HG02981 (cell line): ENCODE data around the gene TTF1.

Source experiments
- ATAC-seq: cut with Tn5 transposase; IDR thresholded peaks from one replicate; pipeline ENCODE4 v1.9.1; 2021; ENCODE audit warnings: mild to moderate bottlenecking, moderate library complexity; ENCODE audit not compliant: unreplicated experiment

Gene TTF1, protein sequence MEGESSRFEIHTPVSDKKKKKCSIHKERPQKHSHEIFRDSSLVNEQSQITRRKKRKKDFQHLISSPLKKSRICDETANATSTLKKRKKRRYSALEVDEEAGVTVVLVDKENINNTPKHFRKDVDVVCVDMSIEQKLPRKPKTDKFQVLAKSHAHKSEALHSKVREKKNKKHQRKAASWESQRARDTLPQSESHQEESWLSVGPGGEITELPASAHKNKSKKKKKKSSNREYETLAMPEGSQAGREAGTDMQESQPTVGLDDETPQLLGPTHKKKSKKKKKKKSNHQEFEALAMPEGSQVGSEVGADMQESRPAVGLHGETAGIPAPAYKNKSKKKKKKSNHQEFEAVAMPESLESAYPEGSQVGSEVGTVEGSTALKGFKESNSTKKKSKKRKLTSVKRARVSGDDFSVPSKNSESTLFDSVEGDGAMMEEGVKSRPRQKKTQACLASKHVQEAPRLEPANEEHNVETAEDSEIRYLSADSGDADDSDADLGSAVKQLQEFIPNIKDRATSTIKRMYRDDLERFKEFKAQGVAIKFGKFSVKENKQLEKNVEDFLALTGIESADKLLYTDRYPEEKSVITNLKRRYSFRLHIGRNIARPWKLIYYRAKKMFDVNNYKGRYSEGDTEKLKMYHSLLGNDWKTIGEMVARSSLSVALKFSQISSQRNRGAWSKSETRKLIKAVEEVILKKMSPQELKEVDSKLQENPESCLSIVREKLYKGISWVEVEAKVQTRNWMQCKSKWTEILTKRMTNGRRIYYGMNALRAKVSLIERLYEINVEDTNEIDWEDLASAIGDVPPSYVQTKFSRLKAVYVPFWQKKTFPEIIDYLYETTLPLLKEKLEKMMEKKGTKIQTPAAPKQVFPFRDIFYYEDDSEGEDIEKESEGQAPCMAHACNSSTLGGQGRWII

DNA sequence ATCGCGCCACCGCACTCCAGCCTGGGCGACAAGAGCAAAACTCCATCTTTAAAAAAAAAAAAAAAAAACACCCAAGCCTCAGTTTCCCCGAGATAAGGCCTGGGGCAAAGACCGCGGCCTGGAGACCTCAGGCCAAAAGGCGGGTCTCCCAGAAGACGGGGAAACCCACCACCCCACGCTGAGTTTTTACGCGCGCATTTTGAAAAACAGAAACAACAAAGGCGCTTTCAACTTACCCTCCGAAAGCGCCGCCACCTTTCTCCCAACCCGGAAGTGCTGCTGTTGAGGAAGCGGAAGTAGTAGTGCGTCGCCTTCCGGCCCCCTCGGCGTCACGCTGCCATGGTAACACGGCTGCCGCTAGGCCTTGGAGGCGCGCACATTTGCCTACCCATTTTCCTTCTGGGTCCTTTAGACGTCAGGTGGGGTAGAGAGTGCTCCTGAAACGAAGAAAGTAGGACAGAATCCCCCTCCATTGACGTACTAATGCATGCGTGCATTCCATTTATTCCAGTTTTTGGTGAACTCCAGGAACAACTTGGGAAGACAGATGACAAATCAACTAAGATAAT, at the start of gene TTF1:
Gene TTF1 (minus strand): TSS at position 287 of the 569 bp plus-strand sequence. CDS start 4,019 bp downstream, outside the sequence.
- peak; percentile 72 for ATAC-seq

DNA sequence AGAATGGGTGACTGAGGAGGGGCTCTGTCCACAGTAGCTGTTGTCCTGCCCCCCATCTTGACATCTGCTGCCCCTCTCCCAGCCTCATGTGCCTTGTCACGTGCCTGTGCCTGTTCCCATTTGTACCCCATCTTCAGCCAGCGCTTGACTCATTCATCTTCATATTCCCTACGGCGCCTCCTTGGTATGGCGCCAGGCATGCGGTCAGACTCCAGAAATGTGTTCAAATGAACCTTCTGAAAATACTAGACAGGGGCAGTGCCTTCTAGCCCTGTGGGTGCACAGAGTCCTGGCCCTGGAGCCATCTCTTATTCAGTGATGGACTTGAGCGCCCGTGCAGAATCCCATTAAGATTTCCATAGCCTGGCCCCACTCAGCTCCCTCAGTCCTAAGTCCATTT, 49.6 kb upstream of the TTF1 start:
- ATAC-seq: no peak

DNA sequence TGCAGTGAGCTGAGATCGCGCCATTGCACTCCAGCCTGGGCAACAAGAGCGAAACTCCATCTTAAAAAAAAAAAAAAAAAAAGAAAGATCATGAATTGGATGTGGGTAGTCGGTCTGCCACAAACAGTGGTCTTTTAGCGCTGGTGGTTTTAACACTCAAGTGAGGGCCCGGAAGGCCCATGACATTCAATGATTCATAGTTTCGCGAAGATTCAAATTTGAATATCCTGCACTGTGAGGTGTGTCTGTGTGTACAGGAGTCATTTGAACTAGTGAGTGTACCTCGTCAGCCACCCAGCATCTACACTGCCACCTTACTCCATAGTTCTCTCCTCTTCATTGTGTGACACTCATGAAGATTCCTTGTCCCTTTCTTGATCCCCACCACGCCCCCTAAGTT, 44.6 kb upstream of the TTF1 start:
- no peak for ATAC-seq

DNA sequence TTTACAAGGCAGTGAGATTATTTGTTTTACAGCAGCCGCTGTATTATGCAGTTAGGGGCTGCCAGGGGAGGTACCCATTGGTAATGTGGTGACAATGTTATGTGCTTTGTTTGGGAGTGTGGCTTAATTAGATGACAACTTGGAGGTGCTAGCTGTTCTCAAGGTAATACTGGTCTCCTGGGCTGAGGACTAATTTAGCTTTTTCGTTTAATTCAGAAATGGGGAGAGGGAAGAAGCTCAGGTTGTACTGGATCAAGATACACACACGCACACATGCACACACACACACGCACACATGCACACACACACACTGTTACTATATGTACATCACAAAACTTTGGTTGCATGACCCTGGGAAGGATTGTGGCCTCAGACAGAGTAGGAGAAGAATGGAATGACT, 41.3 kb upstream of the TTF1 start:
- no peak for ATAC-seq

DNA sequence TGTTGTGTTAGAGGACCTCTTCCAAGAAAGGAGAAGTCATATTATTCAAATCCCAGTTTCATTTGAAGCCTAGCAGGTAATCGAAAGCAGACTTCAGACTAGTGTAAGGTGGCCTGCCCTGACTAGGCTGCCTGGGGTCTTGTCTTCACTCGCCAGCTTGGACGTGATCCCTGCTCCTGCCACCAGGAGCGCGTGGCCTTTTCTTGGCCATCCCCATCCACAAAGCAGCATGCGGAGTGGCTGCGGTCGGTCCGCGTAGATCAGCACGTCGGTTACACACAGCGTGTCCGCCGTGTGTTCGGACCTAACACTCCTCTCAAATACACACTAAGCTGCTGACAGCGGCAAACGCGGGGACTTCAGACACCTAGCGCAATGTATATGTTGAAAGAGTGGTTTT, 40.7 kb upstream of the TTF1 start:
- no peak for ATAC-seq

DNA sequence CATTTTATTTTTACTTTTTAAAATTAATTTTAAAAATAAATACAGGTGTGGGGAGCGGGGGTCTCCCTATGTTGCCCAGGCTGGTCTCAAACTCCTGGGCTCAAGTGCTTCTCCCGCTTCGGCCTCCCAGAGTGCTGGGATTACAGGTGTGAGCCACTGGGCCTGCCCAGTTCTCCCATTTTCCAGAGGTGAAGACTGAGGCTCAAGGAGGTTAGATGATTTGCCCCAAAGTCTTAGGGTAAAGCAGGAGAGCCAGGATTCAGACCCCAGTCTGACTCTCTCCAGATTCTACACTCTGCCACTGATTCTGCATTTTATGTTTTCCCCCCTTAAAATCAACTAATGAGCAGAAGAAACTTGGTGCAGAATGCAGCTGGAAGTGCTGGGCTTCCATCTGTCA, 40.2 kb upstream of the TTF1 start:
- no peak for ATAC-seq

DNA sequence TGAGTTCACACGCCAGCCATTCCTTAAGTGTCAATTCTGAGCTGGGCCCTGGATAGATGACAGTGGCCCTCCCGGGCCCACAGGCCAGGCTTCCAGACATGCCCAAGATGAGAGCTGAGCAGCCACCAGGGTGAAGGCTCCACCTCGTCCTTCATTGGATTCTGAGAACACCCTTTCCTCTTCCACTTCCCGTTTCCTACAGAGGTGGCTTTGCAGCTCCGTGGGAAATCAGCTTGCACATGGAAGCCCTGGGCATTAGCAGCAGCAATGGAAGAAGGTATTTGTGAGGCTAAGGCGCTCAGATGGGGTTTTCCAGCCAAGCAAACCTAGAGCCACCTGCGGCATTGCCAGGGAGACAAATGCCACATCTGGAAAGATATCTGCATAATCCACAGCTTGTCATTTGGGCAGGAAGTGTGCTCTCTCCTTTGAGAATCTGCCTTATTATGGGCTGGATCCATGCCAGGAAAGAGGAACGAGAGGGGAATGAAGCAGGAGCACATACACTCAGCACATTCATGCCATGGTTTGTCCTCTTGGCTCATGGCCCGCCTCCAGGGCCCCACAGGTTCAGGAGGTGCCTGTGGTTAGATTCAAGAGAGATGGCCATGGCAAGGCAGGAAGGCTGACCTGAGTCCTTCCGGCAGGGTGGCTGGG, 37.4 kb upstream of the TTF1 start:
- ATAC-seq: no peak

DNA sequence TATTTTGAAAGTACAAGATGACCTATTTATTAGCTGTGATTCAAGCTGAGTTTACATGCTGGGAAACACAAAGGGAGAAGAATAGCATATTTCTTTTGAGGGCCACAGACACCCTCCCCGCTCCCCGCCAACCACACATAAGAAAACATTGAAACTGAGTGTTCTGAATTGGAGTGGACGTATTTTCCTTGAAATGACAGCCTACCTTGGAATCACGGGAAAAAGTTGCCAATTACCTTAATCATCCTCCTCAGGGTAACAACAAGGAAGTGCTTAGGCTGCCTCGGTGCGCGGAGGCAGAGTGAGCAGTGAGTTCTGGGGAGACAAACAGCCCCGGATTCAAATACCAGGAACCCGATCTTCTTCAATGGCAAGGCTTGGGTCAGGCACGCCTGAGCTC, 34.8 kb upstream of the TTF1 start:
- ATAC-seq: no peak

DNA sequence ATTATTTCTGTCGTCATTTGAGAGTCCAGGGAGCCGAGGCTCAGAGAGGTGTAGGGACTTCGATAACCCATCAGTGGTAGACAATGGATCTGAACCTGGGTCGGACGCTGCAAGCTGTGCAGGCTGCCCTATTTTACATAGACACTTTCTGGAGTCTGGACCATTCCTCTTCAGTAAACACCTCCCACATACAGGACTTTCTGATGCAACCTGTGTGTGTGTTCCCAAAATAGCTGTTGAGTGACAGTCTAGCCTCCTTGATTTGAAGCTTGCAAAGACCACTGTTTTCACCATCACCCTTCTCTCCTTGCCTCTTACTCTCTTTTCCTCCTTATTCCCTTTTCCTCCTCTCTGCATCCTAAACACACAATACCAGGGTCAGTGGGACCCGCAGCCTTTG, 34.1 kb upstream of the TTF1 start:
- ATAC-seq: no peak

DNA sequence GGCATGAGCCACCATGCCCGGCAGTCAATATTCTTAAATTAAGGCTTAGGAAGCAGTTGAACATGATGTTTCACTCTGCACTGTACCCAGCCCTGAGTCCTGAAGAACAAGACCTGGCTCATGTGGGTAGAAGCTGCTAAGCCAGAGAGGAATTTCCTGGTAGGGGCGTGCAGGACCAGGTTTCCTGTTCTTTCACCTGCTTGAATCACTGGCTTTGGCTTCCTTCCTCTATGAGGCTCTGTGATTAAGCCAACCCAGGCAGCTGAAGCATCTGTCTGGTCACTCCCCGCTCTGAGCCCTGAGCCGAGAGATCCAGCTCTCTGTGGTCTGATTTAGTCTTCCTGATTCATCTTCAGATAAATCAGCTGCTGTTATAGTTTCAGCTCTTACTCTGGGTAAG, 32.5 kb upstream of the TTF1 start:
- ATAC-seq: no peak

DNA sequence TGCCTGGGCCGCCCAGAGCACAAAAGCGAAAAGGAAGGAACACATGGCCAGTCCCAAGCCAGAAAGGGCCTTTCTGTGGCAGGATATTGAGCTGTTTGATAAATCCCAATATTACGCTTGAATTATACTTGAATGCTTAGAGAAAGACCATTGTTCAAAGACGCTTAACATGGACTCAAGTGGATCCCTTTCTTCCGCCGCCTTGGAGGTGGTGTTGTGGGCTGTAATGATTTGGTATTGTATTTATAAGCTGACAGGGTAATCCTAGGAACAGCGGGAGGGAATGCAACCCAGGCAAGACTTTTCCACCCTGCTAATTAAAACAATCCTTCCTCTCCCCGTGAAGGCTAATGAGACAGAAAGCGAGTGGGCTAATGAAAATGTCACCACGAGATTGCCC, 28.2 kb upstream of the TTF1 start:
- no peak for ATAC-seq

DNA sequence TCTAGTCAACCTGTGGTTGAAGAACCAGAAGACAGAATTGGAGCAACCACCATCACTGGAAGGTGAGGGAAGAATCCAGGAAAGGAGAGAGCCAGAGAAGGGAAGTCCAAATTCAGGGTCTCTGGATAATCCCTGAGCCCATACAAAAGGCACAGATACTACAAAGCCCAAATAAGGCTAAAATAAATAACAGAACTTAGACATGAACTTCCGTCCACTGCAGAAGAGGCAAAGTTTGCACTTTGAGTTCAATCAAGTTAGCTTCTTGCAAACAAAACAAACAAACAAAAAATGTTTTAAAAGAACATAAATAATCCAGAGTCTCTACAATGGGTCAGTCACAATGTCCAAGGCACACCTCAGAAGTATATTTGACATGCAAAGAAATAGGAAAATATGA, 24.4 kb upstream of the TTF1 start:
- ATAC-seq: no peak

DNA sequence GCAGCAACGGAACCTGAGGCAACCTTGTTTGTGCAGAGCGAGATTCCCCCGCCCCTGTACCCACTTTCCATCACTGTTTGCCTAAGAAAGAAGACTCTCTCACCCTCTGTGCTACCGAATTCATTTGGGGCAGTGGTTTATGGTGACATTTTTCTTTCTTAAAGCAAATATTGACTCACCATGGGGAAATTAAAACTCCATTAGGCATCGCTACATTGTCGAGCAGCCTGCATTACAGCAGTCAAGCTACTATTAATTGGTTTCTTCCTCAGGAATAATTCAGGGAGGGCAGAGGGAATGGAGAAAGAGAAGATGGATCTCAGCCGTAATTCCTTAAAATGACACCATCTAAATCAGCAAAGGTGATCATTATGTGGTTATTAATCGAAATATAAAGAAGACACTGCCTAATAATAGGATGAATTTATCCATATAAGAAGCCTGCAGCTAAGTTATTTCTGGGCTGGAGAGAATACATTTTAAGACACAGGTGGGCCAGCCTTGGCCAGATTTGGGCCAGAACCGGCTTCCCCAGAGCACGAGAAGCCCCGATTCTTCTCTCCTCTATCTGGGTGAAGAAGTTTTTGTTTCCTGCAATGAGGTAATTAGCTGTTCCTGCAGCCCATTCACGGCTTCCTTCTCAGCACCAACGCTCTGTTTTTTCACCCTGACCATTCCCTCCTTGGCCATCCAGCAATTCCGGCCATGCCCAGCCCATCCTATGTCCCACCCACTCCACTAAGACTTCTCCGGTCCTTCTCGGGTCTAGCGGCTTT, 20.2 kb upstream of the TTF1 start:
- ATAC-seq: no peak

DNA sequence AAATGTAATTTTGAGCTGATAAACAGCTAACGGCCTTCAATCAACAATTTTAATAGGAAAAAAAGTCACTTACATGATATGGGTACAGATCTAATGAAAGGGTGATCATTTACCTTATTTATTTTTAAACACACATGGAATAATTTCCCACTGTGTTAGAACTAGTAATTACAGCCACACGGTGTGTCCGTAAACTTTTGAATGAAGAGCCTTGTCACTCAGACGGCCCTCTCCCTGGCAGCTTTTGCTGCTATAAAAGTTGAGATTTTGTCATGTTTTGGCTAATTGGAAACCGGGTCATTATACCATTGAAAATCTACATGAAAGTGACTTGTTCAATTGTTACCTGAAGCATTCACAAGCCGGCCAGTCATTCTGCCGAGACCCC, 19.0 kb upstream of the TTF1 start:
- no peak for ATAC-seq

DNA sequence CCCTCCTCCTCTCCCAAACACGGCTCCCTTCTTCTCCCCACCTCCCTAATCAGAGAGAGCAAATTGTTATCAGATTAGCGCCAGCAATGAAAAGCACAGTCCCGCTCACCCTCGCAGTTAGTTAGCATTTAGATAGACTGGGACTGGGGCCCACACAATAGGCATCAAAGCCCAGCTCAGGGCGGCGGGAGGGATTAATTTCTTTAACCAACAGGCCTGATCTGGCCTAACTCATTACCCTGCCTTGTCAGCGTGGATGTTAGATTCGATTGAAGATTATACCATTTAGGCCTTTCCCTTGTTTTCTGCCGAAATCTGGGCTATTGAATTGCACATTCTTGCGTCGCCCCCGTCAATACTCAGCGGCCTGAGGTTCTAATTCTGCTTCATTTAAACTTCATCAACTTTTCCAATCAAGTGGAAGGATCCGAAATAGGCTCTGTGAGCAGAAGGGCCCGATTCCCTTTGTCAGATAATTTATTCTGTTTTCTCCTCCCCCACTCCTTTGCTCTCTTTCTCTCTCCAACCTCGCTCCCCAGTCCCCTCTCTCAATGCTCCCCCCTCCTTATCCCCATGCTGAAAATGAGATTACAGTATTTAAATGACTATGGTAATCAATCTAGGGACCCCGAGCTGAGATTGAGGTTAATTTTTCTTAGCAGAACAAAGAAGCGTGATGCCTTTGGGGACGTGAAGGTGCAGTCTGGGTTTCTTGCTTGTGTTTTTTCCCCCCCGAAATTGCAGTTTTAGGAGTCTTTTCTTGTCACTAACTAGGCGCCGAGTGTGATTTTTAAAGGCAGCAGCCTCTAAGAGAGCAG, 18.4 kb upstream of the TTF1 start:
- no peak for ATAC-seq

DNA sequence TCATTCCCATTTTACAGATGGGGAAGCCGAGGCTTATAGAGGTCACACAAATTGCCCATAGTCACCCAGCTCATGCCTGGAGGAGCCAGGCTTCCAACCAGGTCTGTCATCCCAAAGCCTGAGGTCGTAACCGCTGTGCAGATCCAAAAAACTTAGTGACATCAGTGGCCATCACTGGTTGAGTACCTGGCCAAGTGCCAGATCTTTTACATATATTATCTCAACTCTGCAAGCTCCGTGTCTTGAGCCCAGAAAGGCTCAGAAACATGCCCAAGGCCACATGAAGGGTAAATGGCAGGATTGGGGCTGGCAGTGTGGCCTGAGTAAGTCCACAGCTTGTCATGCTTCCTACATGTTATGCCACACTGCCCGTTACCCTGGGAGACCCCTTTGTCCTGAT, 16.9 kb upstream of the TTF1 start:
- ATAC-seq: no peak

DNA sequence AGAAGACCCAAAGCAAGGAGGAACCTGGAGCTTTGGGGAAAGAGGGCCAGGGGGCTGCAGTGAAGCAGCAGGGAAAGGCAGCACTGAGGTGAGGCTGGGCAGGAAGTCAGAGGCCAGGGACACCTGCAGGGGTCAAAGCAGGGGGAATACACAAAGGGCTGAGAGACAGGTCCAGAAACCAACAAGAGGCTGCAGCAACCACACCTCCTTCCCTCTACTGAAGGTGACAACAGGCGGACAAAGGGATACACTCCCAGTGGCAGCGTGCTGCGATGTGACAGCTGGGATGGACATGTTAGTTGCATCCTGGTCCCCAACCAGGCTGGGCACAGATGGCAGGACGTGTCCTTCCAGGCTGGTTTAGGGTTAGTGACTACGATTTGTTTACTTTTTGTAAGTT, 15.9 kb upstream of the TTF1 start:
- no peak for ATAC-seq

DNA sequence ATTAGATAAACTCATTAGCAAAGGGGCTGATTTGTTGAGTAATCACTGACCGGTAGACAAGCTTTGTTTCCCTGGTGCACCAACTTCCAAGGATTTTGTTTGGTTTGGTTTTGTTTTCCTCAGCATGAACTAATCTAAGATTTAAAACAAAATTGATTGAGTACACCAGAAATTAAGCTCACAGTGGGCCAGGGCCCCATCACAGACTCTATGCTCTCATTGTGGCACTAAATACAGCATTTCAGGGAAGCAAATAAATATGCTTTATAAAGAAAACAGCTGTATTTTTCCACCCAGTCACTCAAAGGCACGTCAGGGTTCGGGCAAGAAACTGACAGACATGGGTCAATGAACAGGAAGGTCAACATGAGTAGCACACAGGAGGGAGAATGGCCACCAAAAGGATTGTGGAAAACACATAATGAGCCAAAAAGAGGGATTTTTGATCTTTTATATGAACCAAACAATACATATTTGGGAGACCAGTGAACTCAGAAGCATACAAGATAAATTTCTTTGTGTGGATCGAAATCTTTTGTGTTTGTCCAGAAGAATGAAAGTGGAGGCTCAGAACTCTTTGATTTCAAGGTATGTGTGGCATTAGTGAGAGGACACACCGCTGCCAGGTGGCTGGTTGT, 12.2 kb upstream of the TTF1 start:
- no peak for ATAC-seq

DNA sequence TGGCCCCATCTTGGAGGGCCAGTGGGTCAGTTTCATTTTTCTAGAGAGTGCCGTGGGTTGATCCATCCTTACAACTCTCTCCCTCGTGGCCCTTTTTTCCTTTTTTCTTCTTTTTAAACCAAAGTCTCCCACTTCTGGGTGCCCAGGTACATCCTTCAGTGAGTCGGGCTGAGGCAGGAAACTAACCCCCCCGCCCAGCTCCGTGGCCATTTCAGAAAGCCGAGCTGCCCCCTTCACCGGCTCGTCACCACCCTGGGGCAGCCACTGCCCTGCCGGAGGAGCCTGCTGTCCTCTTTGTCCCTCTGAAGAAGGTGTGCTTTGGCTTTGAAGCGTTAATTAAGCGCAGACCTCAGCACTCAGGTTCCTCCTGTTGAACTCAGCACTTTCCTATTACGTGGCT, 8.5 kb upstream of the TTF1 start:
- no peak for ATAC-seq
